CD4-positive, alpha-beta T cell treated with Interferon gamma for 1 hour (primary cell): Measurements from ENCODE around the gene SPIN3.
A peak's percentile ranks its signal among the peaks of the same experiment; 100 is the strongest.
"Not testable (repeated sequence)": the region's sequence is repeated elsewhere in the genome, so short reads cannot be mapped to it uniquely, and the experiment has no call there.

ENCODE experiments used
- DNase-seq: peaks from one replicate; pipeline ENCODE4 v3.0.0-alpha.2; 2020

SPIN3 gene

DNA sequence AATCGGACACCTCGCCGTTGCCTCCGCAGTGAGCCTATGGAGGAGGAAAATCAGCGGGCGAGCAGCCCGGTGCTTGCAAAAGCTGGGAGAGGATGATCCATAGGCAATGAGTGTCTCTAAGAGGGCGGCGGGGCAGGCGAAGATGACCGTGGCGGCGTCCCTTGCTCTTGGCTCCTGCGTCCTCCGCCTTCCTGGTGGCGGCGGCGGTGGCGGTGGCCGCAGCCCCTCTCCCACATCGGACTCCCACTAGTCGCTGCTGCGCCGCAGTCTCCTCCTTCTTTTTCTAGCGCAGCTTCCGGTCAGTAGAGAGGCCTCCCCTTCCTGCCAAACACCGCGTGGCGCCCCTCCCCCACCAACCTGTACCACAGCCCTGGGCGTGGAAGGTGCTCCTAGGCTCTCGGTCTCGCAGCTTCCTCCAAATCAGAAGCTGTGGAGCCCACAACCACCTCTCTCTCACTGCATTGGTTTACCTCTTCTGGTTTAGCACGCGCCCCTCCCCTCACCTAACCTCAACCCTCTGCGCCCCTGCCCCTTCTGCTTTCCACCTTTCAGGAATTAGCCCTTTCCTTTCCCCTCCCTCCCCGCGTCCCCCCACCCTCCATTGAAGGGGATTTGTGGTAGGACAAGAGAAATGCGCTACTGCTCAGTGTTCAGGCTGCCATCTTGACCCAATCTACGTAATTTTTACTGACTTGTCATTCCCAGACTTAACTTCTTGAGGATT lies at the start of gene SPIN3:
Gene SPIN3 (minus strand): TSS at position 271 of the 724 bp plus-strand sequence. CDS start 594 bp downstream, outside the sequence.
- DNase-seq, result peak; percentile 49

DNA sequence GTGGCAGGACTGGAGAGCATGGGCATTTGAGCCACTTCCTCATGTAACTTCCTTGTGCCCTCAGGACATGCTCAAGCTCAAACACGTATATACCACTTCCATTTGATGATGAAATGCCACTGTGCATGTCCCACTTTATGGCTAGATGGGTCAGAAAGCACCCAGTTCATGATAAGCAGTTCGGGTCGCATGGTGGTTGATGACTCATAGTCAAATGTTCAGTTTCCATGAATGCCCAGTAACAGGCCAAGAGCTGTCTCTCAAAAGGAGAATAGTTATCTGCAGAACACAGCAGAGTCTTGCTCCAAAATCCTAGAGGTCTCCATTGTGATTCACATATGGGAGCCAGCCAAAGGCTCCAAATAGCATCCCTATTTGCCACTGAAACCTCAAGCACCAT lies 48.9 kb upstream of the SPIN3 start:
- DNase-seq, result no peak

DNA sequence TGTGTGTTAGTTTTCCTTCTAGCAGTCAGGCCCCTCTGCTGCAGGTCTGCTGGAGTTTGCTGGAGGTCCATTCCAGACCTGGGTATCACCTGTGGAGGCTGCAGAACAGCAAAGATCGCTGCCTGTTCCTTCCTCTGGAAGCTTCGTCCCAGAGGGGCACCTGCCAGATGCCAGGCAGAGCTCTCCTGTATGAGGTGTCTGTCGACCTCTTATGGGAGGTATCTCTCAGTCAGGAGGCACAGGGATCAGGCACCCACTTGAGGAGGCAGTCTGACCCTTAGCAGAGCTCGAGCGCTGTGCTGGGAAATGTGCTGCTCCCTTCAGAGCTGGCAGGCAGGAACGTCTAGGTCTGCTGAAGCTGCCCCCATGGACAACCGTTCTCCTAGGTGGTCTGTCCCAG lies 41.9 kb upstream of the SPIN3 start:
- not testable (repeated sequence) for DNase-seq

DNA sequence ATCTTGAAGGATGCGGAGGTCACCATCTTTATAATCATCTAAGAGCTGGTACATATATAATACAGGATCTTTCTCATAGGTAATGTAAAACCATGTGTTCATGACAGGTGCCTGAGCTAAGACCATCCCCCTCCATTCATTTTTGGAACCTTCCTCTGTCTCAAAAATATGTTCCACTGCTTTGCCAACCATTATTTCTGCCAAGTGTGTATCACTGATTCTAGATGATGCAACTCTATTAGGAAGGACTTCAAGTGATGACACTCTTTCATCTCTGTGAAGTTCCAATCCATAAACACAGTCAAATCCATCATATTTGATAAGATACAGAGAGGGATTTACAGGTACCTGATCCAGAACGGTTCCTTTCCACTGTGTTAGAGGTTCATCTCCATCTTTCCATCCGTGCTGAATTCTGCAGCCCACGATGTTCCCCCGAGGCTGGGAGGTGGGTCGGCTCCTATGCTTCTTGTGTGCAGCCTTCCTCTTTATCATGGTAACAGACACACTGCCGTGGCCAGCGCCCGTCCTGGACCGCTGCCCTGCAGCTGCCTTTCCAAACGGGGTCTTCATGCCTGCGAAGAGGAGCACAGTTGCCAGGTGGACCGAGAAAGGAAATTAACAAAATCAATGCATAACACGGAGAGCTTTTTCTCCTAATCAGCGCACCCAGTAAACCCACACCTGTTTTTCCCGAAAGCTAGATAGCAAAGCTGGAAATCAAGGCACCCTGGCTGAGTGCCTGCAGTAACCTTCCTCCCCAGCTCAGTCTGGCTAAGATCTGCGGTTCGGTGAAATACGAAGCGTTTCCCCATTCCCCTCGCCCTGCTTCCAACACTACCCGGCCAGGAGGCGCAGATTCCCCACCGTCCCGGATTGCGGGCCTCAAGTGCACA lies 718 bp downstream of the SPIN3 start:
- DNase-seq, result no peak

DNA sequence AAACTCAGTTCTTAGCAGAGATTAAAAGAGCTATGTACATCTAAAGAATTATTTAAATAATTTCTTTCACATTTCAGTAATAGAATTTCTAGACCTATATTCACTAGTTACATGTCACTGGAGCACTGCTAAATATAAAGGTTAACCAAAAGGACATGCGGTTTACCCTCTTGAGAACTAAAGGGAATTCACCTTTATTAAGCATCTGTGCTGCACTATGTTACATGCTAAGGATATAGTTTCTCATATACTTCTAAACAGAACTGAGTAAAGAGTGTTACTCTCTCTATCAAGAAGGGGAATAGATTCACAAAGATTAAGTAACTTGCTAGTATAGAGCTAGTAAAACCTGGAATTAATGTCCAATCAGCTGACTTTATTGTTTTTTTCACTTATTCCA lies 7.6 kb downstream of the SPIN3 start:
- DNase-seq, result no peak

DNA sequence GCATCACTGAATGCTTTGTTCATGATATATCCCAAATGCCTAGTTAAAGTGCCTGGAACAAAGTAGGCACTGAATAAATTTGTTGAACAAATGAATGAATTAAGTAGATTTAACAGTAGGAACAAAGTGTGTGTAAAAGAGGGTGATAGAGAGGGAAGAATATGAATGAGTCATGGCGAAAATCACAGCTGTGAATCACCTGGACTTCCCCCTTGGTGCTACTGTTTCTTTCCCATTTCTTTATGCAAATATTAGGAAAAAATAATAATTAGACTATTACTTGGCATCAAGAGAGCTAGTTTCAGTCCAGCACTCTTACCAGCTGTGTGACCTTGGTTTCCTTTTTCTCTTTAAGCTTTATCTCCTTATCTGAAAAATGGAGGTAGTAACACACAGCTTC lies 9.2 kb downstream of the SPIN3 start:
- no peak for DNase-seq

DNA sequence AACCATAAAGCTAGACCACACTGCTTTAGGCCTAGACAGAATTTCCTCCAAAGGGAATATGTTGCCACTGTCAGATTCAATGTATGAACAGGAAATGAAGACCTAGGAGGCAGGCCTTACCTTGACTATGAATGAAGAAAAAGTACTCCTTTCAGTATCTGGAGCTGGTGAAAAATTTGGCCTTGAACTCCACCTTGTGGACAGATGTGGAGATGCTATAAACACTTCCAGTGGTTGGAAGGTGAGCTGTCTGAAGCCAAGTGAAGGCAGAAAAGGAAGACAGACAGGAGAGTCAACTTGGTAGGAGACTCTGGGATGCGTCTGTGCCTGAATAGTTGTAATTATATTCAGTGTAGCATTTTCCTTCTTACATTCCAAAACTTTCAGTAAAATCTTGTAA lies 17.2 kb downstream of the SPIN3 start:
- peak; percentile 28 for DNase-seq

- DNase-seq, result no peak
Observed at GRCh38 chrX:56975611-56976010, 19.7 kb downstream of the SPIN3 start.

- no peak for DNase-seq
Observed at GRCh38 chrX:56974408-56974807, 20.9 kb downstream of the SPIN3 start.

- no peak for DNase-seq
Observed at GRCh38 chrX:56969559-56969958, 25.8 kb downstream of the SPIN3 start.

DNA sequence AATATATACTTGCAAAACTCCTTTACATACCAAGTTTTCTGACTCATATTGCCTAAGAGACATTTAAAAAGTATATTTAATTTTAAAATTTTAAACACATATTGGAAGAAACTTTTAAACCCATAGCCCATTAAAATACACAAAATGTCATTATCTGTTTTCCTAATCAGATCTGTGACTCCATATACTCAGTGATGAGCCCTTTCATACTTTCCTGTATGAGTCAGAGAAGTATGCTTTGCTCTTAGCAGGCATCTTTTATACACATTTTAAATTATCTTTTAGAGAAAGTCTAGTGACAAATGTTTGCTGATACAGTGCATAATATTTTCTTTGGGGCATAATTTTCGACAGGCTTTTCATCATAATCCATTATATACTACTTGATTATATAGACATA lies 26.4 kb downstream of the SPIN3 start:
- no peak for DNase-seq

DNA sequence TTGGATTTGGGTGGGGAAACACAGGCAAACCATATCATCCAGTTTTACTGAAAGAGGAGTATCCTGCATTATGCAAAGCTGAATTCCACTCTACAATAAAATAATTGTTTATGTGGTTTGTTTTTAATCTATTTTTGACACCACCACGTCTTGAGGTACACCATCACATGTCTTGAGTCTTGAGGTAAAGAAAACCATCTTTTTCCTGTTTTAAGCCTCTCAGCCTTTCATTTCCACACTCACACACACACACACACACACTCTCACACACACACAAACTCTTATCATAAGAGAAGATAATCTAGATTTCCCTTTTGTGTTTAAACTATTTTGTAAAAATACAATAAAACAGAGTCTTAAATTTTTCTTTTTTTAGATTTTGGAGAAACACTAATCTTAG lies 32.0 kb downstream of the SPIN3 start:
- DNase-seq, result no peak

DNA sequence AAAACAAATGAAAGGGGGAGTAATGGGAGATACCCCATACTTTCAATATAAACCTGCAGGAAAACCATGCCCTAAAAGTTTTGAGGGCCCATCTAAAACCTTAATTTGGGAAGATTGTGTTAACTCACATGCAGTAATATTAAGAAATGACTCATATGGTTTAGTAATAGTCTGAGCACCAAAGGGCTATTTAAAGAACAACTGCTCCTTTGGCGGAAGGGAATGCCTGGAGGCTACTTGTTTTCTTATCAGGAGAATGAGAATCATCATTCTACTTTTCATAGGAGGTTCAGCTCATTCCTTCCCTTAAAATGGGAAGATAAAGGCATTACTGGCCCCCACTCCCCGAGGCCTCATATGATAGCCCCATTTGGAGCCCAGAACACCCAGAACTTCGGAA lies 47.6 kb downstream of the SPIN3 start:
- no peak for DNase-seq

DNA sequence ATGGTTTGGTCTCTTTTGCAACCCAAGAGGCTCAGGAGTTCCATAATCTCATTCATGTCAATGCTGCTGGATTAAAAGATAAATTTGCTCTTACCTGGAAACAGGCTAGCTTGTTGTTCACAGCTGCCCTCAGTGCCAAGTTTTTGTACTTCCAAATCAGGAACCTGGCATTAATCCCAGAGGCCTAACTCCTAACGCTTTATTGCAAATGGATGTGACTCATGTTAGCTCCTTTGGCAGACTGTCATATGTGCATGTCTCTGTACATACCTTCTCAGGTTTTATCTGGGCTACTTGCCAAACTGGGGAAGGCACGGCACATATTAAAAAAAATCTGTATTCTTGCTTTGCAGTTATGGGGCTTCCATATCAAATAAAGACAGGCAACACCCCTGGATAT lies 49.1 kb downstream of the SPIN3 start:
- not testable (repeated sequence) for DNase-seq

- not testable (repeated sequence) for DNase-seq
Observed at GRCh38 chrX:56945226-56945625, 50.1 kb downstream of the SPIN3 start.

DNA sequence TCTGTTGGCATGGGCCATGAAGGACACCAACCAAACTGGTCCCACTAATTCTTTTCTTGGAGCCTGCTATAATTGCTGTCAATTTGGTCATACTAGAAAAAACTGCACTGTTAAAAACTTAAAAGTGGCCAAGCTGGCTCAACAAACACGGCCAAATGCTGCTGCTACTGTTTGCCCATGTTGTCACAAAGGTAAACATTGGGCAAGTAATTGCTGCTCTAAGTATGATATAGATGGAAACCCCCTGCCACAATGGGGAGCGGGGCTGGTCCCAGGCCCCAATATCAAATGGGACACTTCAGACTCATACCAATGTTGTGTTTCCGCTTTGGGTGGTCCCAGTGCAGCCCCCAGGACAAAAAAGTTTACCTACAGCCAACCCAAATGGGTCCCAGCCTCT lies 52.1 kb downstream of the SPIN3 start:
- no peak for DNase-seq
